HepG2 (cell line): ENCODE results near the gene RBP4. TPM values are rescaled to one million over a fixed set of nuclear protein-coding genes. Genes with fewer than 3 reads are reported as not detected.

Source experiments
- ATF2 ChIP-seq: sonication (generic); formaldehyde crosslinking; IDR thresholded peaks from 2 replicates; pipeline ENCODE4 v1.4.0; 2020; ENCODE audit warnings: missing genetic modification reagents
- CBX2 ChIP-seq, 2 experiments: fragments of 200-600 bp in 1 of 2; sonication (generic); formaldehyde crosslinking in 1 of 2; IDR thresholded peaks; 2 replicates each; pipeline versions ENCODE4 v1.7.0 to v1.8.1; 2018 to 2022; ENCODE audit warnings: low read depth in 2 of 2, low read length in 1 of 2, mild to moderate bottlenecking in 1 of 2, missing genetic modification reagents in 1 of 2
- CEBPZ ChIP-seq: IDR thresholded peaks from 2 replicates; pipeline ENCODE4 v1.6.1; 2012; ENCODE audit warnings: low read length, improper control_type of control experiment
- GTF2F1 ChIP-seq: fragments of 150-350 bp; IDR thresholded peaks from 2 replicates; pipeline ENCODE4 v1.6.1; 2014; ENCODE audit warnings: low read length
- ZFP37 ChIP-seq: sonication (generic); formaldehyde crosslinking; IDR thresholded peaks from 2 replicates; pipeline ENCODE4 v1.4.0; 2020; ENCODE audit warnings: missing genetic modification reagents, borderline replicate concordance
- ZMAT5 ChIP-seq: sonication (generic); formaldehyde crosslinking; IDR thresholded peaks from 2 replicates; pipeline ENCODE4 v1.5.0; 2020; ENCODE audit warnings: mild to moderate bottlenecking, low read depth, missing genetic modification reagents, borderline replicate concordance
- ZNF44 ChIP-seq: sonication (generic); formaldehyde crosslinking; IDR thresholded peaks from 2 replicates; pipeline ENCODE4 v1.5.1; 2020; ENCODE audit warnings: mild to moderate bottlenecking, missing genetic modification reagents
- polyA plus RNA-seq, 8 experiments: library from polyadenylated mRNA; depleted of rRNA in 3 of 8; stranded (reverse) in 7 of 8; unstranded in 1 of 8; fragments of >200 nt; fragmentation: Illumina TruSeq in 4 of 8; extraction: Trizol in 4 of 8; gene quantifications; 2 replicates each; pipeline versions ENCODE4 v1.2.1 to v1.2.3, GENCODE V29; 2011 to 2016; ENCODE audit warnings: low read depth in 4 of 8, missing spikeins in 1 of 8, mixed read lengths in 1 of 8; ENCODE audit not compliant: insufficient read depth in 1 of 8
- total RNA-seq, 5 experiments: library from RNA; depleted of rRNA; stranded (reverse); fragments of >200 nt; fragmentation: Illumina TruSeq; extraction: Trizol; gene quantifications; 2 replicates each; pipeline ENCODE4 v1.2.3, GENCODE V29; 2016; ENCODE audit warnings: low read depth in 1 of 5
- TF ChIP-seq, protein P1 (sequence below): sonication (generic); formaldehyde crosslinking; IDR thresholded peaks from 2 replicates; pipeline ENCODE4 v1.8.1; 2022; ENCODE audit warnings: low read depth, mild to moderate bottlenecking, missing genetic modification reagents

RBP4 gene
- total and polyA plus RNA-seq, 2 of the 13 experiments (the other 11 are each of a cell fraction or from before 2014, with no cell fraction given) = 642 to 931 TPM

GRCh38 chr10:93584445-93584844, 16.6 kb downstream of the RBP4 start (continued):
- TF ChIP-seq ATF2 (CRISPR knock-in tag) (no peak), ZNF44 (no peak), ZFP37 (CRISPR knock-in tag) (no peak), ZMAT5 (no peak), CEBPZ (no peak), CBX2 (IDR thresholded peaks at IDR 0.05; ENCODE audit: low read depth, low read length) (no peak), CBX2 (CRISPR knock-in tag; IDR thresholded peaks at IDR 0.05; ENCODE audit: low read depth) (no peak), GTF2F1 (no peak)
- TF ChIP-seq, protein P1, sequence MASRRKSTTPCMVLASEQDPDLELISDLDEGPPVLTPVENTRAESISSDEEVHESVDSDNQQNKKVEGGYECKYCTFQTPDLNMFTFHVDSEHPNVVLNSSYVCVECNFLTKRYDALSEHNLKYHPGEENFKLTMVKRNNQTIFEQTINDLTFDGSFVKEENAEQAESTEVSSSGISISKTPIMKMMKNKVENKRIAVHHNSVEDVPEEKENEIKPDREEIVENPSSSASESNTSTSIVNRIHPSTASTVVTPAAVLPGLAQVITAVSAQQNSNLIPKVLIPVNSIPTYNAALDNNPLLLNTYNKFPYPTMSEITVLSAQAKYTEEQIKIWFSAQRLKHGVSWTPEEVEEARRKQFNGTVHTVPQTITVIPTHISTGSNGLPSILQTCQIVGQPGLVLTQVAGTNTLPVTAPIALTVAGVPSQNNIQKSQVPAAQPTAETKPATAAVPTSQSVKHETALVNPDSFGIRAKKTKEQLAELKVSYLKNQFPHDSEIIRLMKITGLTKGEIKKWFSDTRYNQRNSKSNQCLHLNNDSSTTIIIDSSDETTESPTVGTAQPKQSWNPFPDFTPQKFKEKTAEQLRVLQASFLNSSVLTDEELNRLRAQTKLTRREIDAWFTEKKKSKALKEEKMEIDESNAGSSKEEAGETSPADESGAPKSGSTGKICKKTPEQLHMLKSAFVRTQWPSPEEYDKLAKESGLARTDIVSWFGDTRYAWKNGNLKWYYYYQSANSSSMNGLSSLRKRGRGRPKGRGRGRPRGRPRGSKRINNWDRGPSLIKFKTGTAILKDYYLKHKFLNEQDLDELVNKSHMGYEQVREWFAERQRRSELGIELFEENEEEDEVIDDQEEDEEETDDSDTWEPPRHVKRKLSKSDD = no peak
